ENCODE results near the gene C1orf210. TPM values are rescaled to one million over a fixed set of nuclear protein-coding genes. Genes with fewer than 3 reads are reported as not detected.

C1orf210 gene
- total RNA-seq, 1 donor from 2014 or later: 15.2 TPM

DNA sequence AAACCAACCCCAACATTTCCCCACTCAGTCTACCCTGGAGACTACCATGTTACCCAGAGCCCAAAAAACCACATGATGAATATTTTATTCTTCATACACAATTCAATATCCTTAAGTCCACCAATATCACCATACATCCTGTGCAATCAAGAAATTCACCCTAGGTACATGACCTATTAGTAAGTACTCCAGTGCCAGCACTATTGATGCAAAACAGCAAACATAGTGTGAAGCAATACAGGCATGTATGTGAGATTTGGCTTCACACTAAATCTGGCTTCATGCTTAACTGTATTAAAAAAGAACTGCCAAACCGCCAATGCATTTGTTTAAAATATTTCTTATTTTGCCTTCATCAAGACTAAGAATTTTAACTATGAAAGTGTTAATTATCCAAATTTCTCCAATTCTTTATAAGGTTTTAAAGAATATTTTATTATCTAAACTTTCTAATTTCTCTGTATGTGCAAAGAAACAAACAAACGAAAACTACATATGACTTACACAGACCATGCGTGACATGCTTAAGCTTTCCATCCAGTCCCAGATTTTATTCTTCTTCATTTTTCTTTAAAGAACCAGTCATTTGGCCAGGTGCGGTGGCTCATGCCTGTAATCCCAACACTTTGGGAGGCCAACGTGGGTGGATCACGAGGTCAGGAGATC is 38.0 kb downstream of the C1orf210 start:
- no peak for ATAC-seq

- no peak for ATAC-seq
Measured at GRCh38 chr1:43246466-43247213, 38.7 kb downstream of the C1orf210 start.

GRCh38 chr1:43243299-43243698 is 42.1 kb downstream of the C1orf210 start:
- no peak for ATAC-seq

DNA sequence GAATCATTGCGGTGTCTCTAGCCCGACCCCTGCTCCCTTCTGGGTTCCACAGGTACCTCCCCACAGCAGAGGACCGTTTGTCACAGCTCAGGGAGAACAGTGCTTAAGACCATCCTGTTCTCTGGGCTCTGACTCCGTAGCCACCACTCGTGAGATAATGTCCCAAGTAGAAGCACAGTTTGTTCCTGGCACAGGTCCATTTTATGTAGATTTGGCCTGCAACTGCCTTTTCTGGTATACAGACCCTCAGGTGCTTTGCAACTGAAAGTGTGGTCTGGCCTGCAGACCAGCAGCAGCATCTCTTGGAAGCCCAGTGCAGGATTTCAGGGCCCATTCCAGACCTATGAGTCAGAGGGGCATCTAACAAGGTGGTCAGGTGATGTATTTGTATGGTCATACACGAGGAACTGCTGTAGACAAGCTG is 44.0 kb downstream of the C1orf210 start:
- ATAC-seq: no peak

DNA sequence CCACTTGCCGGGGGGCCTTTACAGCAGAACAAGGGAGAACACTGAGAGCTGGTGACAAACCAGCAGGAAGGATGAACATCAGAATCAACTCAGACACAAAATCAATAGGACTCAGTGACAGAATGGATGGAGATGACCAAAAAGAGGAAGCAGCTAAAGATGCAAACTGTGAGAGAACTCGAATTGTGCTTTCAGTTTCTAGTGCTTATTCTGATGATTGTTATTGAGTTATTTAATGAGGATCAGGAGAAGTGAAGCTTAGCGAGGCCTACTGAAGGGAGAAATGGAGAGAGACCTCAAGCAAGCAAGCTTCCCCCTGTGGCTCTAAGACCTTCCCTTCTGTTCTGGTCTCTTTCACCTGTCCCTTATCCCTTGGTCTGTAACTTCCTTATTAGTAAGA is 45.9 kb downstream of the C1orf210 start:
- ATAC-seq: no peak

DNA sequence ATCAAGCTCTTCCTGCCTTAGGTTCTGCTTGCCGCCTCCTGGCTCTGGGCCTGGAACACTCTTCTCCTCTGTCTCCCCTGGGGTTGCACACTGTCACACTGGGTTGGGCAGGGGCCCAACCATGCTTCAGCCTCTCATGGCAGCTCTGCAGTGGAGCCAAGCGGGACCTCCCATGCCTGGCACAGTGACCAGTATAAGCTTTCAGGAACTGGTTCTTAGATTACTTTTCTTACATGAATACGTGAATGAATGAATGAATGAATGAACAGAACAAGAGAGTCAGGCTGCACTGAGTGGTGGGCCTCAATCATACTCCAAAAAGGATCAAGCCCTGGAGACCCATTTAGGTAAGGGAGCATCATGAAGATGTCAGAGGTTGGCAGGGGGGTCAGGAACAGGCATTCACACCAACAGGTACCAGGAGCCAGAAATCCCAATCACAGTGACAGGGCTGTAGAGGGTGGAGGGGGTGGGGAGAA is 46.4 kb downstream of the C1orf210 start:
- ATAC-seq: no peak

DNA sequence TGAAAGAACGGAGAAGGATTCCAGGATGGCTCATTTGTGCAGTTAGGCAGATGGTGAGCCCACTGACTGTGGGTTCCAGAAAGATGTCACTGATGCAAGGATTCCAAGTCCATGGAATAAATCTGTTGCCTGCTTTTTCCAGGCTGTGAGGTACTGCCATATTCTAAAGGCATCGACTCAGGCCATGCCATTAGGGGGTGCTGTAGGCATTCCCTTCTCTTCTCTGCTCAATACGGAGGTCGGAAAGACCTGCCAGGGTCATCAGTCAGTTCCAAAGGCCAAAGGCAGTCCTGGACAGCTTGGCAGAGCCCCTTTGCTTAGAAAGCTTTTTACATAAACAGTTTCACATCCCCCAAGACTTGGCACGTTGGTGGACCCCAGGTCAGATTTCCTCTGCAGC is 47.3 kb downstream of the C1orf210 start:
- ATAC-seq: peak; percentile 66

GRCh38 chr1:43237121-43237520 is 48.3 kb downstream of the C1orf210 start:
- no peak for ATAC-seq

DNA sequence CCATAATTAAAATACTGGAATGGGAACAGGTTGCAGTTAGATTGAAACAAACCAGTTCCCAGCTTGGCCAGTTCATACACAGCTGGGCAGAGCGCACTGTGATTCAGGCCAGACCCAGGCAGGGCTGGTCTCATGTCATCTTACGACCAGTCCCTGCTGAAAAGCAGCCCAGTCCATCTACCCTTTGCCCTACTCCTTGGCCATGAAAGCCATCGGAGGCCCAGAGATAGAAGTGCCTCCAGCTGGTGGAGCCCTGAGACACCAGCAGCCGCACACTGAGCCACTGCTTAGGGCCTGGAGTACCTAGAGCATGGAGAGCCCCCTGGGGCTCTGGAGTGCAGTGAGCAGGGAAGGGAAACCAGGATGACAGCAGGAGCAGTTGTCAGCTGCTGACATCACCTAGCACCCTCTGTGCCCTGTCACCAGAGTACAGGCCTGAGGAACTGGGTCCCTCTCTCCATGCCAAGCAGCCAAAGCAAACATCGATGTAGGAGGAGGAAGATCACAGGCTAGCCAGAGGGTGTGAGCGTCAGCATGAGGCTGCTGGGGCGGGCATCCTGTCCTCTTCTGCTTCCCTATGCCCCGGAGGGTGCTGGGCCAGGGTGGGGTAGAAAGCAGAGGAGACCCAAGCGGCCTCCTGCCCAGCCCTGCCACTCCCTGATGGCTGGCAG is 49.8 kb downstream of the C1orf210 start:
- peak; percentile 50 for ATAC-seq

DNA sequence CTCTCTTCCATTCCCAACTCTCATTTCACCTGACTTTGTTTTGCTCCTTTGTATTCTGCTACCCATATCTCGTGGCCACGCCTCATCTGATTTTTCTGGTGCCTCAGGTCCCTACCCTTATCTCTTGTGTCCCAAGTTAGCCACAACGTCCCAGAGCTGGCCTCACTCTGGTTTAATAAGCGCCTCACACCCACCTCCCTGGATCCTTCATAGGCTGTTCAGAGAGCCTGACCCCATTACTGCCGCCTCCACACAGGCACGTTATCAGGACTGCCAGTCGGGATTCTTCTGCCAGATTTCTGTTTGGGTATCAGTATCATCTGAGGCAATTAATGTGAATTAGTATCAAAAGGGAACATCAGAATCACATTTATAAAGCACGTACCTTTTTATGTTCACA is 50.3 kb downstream of the C1orf210 start:
- no peak for ATAC-seq

- no peak for ATAC-seq
Measured at GRCh38 chr1:43234267-43234666, 51.1 kb downstream of the C1orf210 start.

DNA sequence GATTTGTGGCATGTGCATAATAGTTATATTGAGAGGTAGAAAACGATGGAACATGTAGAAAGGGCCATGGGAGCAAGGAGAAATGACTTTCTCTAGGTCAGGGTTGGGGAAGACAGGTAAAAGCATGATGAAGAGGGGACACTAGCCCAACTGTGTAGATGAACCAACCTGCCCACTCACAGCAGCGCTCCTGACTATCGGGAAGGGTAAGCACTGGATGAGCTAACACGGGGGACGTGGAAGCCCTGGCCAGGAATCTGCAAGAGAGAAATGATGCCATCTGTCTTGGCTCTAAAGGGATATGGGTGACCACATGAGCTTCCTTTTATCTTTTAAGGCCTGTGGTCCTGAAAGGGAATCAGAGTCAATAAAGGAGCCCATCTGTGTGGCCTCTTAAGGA is 51.8 kb downstream of the C1orf210 start:
- ATAC-seq: no peak

- ATAC-seq: no peak
Measured at GRCh38 chr1:43232482-43232881, 52.9 kb downstream of the C1orf210 start.

DNA sequence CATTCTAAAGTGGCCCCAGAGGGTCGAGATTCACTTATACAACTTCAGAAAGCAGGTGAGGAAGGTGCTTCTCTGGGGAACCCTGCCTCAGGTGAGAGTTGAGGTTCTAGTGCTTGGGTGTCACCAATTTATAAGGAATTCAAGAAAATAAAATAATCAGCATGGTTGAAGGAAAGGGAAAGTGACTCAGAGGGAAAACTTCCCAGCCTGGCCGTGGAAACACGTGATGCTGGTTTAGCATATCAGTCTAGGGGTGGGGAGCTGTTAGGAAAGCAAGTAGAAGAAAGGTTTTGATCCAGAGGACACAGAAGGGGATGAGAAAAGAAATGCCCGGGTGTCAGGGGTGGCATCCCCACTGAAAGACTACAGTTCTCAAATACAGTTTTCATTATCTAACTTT is 53.3 kb downstream of the C1orf210 start:
- ATAC-seq: no peak

Other genes with a start within 250 kb of the C1orf210 start
- gene EBNA1BP2, start 113.3 kb downstream of the C1orf210 start, total RNA-seq: 48.7 TPM
- 0.12 TPM for gene CFAP57, start 113.3 kb downstream of the C1orf210 start, total RNA-seq
- 10.8 TPM for gene TMEM125, start 15.6 kb downstream of the C1orf210 start, total RNA-seq
- 4.1 TPM for gene TIE1, start 15.4 kb upstream of the C1orf210 start, total RNA-seq
- gene MPL, start 52.2 kb upstream of the C1orf210 start, total RNA-seq: 0.48 TPM
- 76.2 TPM for gene CDC20, start 73.4 kb upstream of the C1orf210 start, total RNA-seq
- 172 TPM for gene ELOVL1, start 82.4 kb upstream of the C1orf210 start, total RNA-seq
- gene MED8, start 104.2 kb upstream of the C1orf210 start, total RNA-seq: 46.0 TPM
- gene SZT2, start 104.3 kb upstream of the C1orf210 start, total RNA-seq: 22.0 TPM
- 8.6 TPM for gene HYI, start 168.3 kb upstream of the C1orf210 start, total RNA-seq
- gene PTPRF, start 245.3 kb upstream of the C1orf210 start, total RNA-seq: 285 TPM

All from esophagus mucosa (tissue), 1 donor.